WI38 (cell line): ENCODE measurements around the gene EFNA5.

ENCODE experiments used
- H3K4me3 ChIP-seq: 2 replicates; pipeline ENCODE4 v1.5.1; 2011; ENCODE audit warnings: low read depth, mild to moderate bottlenecking, control low read depth, low read length
- CTCF ChIP-seq: IDR thresholded peaks from 2 replicates; pipeline ENCODE4 v1.5.1; 2012; ENCODE audit warnings: low read depth, mild to moderate bottlenecking, control low read depth, low read length

The EFNA5 gene

DNA sequence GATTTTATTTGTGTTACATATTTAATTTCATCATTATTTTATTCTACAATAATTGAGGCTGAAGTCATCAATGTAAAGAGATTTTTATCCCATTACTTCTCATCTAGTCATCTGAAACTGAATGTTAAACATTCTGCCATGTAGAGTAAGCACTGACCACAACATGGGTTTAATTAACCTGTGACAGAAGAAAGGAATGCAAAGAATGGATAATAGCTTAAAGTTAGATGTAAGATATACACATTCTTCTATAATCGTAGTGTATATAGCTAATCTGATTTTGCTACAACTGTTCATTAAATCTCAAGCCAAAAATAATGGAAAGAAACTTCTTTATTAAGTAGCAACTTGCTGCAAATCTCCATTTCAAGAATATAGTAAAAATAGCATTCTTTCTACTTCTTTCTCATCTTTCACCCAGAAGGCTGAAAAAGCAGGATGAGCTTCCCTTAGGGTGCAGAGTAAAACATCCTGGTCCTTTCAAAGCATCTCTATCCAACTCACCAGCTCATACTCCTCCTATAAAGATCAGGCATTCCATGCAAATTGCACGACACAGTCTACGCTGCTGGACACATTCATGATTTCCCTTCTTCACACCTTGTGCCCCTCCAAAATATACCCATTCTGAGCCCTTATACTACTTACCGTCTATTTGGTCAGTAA lies 115.2 kb downstream of the EFNA5 start:
- H3K4me3 ChIP-seq = no peak overlapping the region
- TF ChIP-seq CTCF = no peak

DNA sequence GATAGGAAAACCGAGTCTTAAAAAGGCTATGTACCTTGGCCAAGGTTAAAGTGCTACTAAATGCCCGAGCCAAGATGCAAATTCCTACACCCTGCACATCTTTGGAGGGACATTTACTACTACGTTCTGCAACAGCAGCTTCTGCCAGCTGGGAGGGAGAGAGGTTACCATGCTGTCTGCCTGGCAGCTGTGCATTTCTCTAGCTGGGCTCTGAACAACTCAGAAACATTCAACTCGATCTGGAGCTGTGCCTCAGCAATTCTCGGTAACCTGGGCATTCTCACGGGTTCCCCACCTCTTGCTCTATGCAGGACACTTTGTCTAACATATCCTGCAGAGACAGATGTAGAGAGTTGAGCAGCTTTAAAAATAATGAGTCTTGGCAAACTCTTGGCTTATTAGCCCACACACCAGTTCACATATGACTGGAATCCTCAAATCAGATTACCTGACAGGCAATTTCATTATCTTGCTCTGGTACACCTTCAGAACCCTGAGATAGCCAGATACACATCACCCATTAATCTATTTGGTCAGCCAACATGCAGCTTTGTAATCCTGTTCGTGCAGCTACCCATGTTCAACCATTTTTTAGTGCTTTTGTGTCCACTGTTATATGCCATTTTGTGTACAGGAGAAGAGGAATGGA lies 115.8 kb downstream of the EFNA5 start:
- TF ChIP-seq CTCF = no peak
- H3K4me3 ChIP-seq = no peak overlapping the region

DNA sequence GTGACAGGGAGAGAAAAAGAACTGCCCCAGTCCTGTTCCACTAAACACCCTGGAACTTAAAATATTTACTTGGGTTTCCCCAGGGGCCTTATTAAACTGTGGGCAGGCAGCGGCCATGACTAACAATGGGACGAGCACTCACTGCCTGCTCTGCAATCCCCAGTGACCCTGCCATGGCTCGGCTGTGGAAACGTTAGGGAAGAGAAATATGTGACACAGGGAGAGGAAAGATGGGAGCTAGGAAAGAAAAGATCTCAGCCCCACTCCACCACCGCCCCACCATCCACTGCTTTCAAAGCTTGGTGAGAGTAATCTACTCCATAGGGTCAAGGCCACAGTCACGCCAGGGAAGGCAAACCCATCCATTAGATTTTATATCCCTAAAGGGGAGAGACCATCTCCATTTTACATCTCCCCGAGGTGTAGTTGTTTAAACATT lies 117.6 kb downstream of the EFNA5 start:
- TF ChIP-seq CTCF = no peak
- no peak overlapping the region for H3K4me3 ChIP-seq

- TF ChIP-seq CTCF = no peak
- H3K4me3 ChIP-seq = no peak overlapping the region
Measured at GRCh38 chr5:107551088-107551487, 119.6 kb downstream of the EFNA5 start.

DNA sequence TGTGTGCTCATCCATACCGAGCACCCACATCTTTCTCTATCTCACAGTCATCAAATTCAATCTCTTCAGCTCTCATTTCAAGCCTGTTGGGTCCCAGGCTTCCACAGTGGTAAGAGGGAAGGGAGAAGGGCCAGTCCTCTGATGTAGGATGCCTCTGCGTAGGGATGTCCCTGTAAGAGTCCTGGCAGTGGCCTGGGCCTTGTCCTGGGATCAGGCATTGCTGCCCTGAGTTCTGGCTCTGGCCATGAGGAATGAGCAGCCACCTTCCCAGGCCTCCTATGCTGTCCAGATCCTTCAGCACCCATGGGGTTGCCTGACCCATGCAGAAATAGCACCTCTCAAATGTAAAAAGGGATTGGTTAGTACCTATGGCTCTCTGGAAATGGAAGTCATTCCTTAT lies 121.2 kb downstream of the EFNA5 start:
- no peak for TF ChIP-seq CTCF

DNA sequence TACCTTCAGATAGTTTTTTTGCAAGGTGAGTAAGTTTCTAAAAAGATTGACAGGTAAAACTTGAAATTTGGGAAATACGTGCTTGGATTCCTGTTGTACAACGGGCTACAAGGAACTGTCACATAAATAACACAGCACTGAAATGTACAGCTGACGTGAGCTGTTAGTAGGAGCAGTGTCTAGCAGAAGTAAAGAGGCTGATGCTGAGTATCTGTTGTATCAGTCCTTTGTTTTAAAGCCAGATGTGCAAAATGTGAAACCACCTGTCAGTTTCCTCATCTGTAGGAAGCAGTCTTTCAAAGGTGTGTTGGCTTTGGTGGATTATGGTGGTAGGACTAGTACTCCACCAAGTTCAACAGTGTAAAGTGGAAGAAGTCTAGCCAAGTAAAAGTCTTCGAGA lies 122.3 kb downstream of the EFNA5 start:
- no peak overlapping the region for H3K4me3 ChIP-seq
- TF ChIP-seq CTCF = no peak

More for the DNA sequence above, 121.2 kb downstream of the EFNA5 start:
- H3K4me3 ChIP-seq = no peak overlapping the region

DNA sequence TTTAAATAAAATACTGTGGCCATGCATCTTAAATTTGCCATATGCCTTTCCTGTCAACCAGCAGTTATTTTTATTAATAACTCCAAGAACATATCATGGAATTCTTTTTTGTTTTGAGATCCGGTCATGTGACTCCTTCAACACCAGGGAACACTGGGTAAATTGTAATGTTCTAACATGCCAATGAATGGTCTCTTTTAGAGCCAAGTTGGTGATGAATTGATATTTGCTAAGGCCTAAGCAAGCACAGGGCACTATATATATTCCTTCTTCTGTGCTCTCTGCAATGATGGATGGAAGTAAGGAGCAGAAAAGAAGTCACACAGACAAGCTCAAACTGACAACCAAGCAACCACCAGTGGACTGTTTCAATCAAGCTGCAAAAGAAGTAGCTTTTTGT lies 124.0 kb downstream of the EFNA5 start:
- no peak overlapping the region for H3K4me3 ChIP-seq
- no peak for TF ChIP-seq CTCF
